GM12892 (cell line): Measurements from ENCODE around the gene PDE1C.

Experiments
- POLR2A ChIP-seq: IDR thresholded peaks from 2 replicates; pipeline ENCODE4 v1.6.1; 2011; ENCODE audit warnings: low read depth, low read length, control low read depth
- POLR2AphosphoS5 ChIP-seq: IDR thresholded peaks from 2 replicates; pipeline ENCODE4 v1.6.1; 2011; ENCODE audit warnings: low read depth, low read length, control low read depth

DNA sequence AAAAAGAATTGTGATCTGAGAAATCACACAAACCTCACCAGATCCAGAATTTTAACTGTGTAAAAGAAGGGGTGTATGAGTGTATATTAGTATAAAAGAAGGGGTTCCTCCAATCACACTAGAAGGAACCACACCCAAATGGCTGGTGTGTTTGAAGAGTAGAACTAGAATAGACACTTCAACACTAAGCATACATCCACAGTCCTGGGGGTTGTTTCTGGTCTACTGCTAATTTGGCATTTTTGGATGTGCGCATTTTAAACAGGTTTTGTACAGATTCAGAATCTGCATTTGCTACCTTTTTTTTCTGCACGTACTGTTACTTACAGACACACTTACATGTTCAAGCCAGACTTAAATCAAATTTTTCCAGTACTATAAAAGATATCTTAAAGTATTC is 64.6 kb downstream of the PDE1C start:
- no peak for TF ChIP-seq POLR2A
- no peak for TF ChIP-seq POLR2AphosphoS5
